ENCODE results near the gene AKAP10.

The AKAP10 gene

GRCh38 chr17:19937522-19937921, 40.1 kb downstream of the AKAP10 start:
- H3K27ac ChIP-seq = peak overlapping the region; percentile 49
- TF ChIP-seq CTCF (conservative IDR thresholded peaks at IDR 0.05) = no peak

- no peak for TF ChIP-seq CTCF (conservative IDR thresholded peaks at IDR 0.05)
- no peak overlapping the region for H3K27ac ChIP-seq
Observed at GRCh38 chr17:19935169-19935568, 42.5 kb downstream of the AKAP10 start.

- no peak overlapping the region for H3K27ac ChIP-seq
- TF ChIP-seq CTCF (conservative IDR thresholded peaks at IDR 0.05) = no peak
Observed at GRCh38 chr17:19933628-19934027, 44.0 kb downstream of the AKAP10 start.

GRCh38 chr17:19933221-19933620, 44.4 kb downstream of the AKAP10 start:
- TF ChIP-seq CTCF (conservative IDR thresholded peaks at IDR 0.05) = no peak

GRCh38 chr17:19928299-19928698, 49.3 kb downstream of the AKAP10 start:
- no peak for TF ChIP-seq CTCF (conservative IDR thresholded peaks at IDR 0.05)
- no peak overlapping the region for H3K27ac ChIP-seq

More at GRCh38 chr17:19933221-19933620, 44.4 kb downstream of the AKAP10 start:
- H3K27ac ChIP-seq = no peak overlapping the region

GRCh38 chr17:19915245-19915978, 62.2 kb downstream of the AKAP10 start:
- TF ChIP-seq CTCF (conservative IDR thresholded peaks at IDR 0.05) = no peak
- no peak overlapping the region for H3K27ac ChIP-seq

GRCh38 chr17:19911033-19911432, 66.6 kb downstream of the AKAP10 start:
- TF ChIP-seq CTCF (conservative IDR thresholded peaks at IDR 0.05) = no peak
- H3K27ac ChIP-seq = no peak overlapping the region
